HG03342 (cell line): ENCODE data around the gene TNF.
"Not testable (repeated sequence)": the region's sequence is repeated elsewhere in the genome, so short reads cannot be mapped to it uniquely, and the experiment has no call there.

Experiments
- ATAC-seq: cut with Tn5 transposase; IDR thresholded peaks from one replicate; pipeline ENCODE4 v1.9.1; 2021; ENCODE audit warnings: mild to moderate bottlenecking, moderate library complexity; ENCODE audit not compliant: unreplicated experiment

Gene TNF

GRCh38 chr6:31543639-31544038, 31.7 kb upstream of the TNF start:
- ATAC-seq: no peak

- no peak for ATAC-seq
Measured at GRCh38 chr6:31544676-31545075, 30.7 kb upstream of the TNF start.

- no peak for ATAC-seq
Measured at GRCh38 chr6:31545291-31545690, 30.1 kb upstream of the TNF start.

GRCh38 chr6:31546339-31546957, 28.9 kb upstream of the TNF start, which contains the start of gene ATP6V1G2:
Gene ATP6V1G2, minus strand, starts transcription at chr6:31546608. Its CDS starts 49 bp downstream, at chr6:31546559.
- ATAC-seq: peak; percentile 47

- peak; percentile 55 for ATAC-seq
Measured at GRCh38 chr6:31546958-31547726, 28.2 kb upstream of the TNF start, which contains the start of gene NFKBIL1. Gene NFKBIL1, plus strand, starts transcription at chr6:31547608. Its CDS starts 87 bp downstream, at chr6:31547695.

- ATAC-seq: no peak
Measured at GRCh38 chr6:31547727-31548543, 27.4 kb upstream of the TNF start.

- no peak for ATAC-seq
Measured at GRCh38 chr6:31548544-31548873, 26.9 kb upstream of the TNF start.

- not testable (repeated sequence) for ATAC-seq
Measured at GRCh38 chr6:31551371-31551770, 24.0 kb upstream of the TNF start.

GRCh38 chr6:31556307-31556706, 19.1 kb upstream of the TNF start:
- no peak for ATAC-seq

- ATAC-seq: no peak
Measured at GRCh38 chr6:31557443-31558317, 17.7 kb upstream of the TNF start.

- ATAC-seq: no peak
Measured at GRCh38 chr6:31558318-31558625, 17.1 kb upstream of the TNF start.

- ATAC-seq: peak; percentile 27
Measured at GRCh38 chr6:31558631-31559500, 16.5 kb upstream of the TNF start.

- no peak for ATAC-seq
Measured at GRCh38 chr6:31559606-31559957, 15.8 kb upstream of the TNF start.

GRCh38 chr6:31559958-31560696, 15.2 kb upstream of the TNF start:
- ATAC-seq: peak; percentile 48

- no peak for ATAC-seq
Measured at GRCh38 chr6:31560697-31561058, 14.7 kb upstream of the TNF start.

GRCh38 chr6:31567531-31568370, 7.6 kb upstream of the TNF start:
- ATAC-seq: no peak

GRCh38 chr6:31568537-31568961, 6.8 kb upstream of the TNF start:
- peak; percentile 62 for ATAC-seq

- ATAC-seq: no peak
Measured at GRCh38 chr6:31569861-31570536, 5.4 kb upstream of the TNF start.
